Fibroblast of lung (primary cell): ENCODE results near the gene PIK3R3. TPM values are rescaled to one million over a fixed set of nuclear protein-coding genes. Genes with fewer than 3 reads are reported as not detected.

Source experiments
- DNase-seq, 2 donors: peaks; one replicate each; pipeline versions ENCODE4 v3.0.0 to v3.0.0-alpha.2; 2010; ENCODE audit warnings: low read depth in 2 of 2
- H2AFZ ChIP-seq: 2 replicates; pipeline ENCODE4 v1.5.1; 2012; ENCODE audit warnings: low read length, control low read depth, inconsistent platforms
- H3K27ac ChIP-seq: 2 replicates; pipeline ENCODE4 v1.5.1; 2011; ENCODE audit warnings: low read length, control low read depth; ENCODE audit not compliant: insufficient read depth
- H3K27me3 ChIP-seq: 2 replicates; pipeline ENCODE4 v1.5.1; 2011; ENCODE audit warnings: mild to moderate bottlenecking, low read length; ENCODE audit not compliant: control insufficient read depth, insufficient read depth
- H3K36me3 ChIP-seq: 2 replicates; pipeline ENCODE4 v1.5.1; 2011; ENCODE audit warnings: low read length; ENCODE audit not compliant: control insufficient read depth, insufficient read depth
- H3K4me1 ChIP-seq: 2 replicates; pipeline ENCODE4 v1.5.1; 2011; ENCODE audit warnings: low read length; ENCODE audit not compliant: control insufficient read depth, insufficient read depth; ENCODE audit errors: extremely low read depth
- H3K4me2 ChIP-seq: 2 replicates; pipeline ENCODE4 v1.5.1; 2011; ENCODE audit warnings: low read length, control low read depth; ENCODE audit not compliant: insufficient read depth; ENCODE audit errors: extremely low read depth
- H3K4me3 ChIP-seq, 4 experiments: fragments of 200-600 bp in 1 of 4; sonication (generic) in 1 of 4; replicated peaks in 1 of 4; 2 replicates each; pipeline ENCODE4 v1.5.1; 2011 to 2016; ENCODE audit warnings: low read length in 4 of 4, low read depth in 3 of 4, mild to moderate bottlenecking in 3 of 4, control low read depth in 2 of 4, inconsistent platforms in 1 of 4, mixed read lengths in 1 of 4; ENCODE audit not compliant: insufficient read depth in 1 of 4; ENCODE audit errors: control extremely low read depth in 1 of 4
- H3K79me2 ChIP-seq: 2 replicates; pipeline ENCODE4 v1.5.1; 2012; ENCODE audit warnings: mild to moderate bottlenecking, low read length, inconsistent platforms; ENCODE audit not compliant: control insufficient read depth, insufficient read depth
- H3K9ac ChIP-seq: 2 replicates; pipeline ENCODE4 v1.5.1; 2011; ENCODE audit warnings: mild to moderate bottlenecking, low read length, control low read depth; ENCODE audit not compliant: insufficient read depth
- H3K9me3 ChIP-seq: 2 replicates; pipeline ENCODE4 v1.5.1; 2012; ENCODE audit warnings: low read depth, low read length; ENCODE audit not compliant: control insufficient read depth, insufficient read depth
- H4K20me1 ChIP-seq: 2 replicates; pipeline ENCODE4 v1.5.1; 2011; ENCODE audit warnings: low read length; ENCODE audit not compliant: control insufficient read depth, insufficient read depth; ENCODE audit errors: extremely low read depth
- EZH2 ChIP-seq: IDR thresholded peaks from 2 replicates; pipeline ENCODE4 v1.5.1; 2012; ENCODE audit warnings: low read length, control low read depth, mild to moderate bottlenecking; ENCODE audit errors: missing control alignments
- polyA plus RNA-seq, 2 donors: library from polyadenylated mRNA; depleted of rRNA in 1 of 2; stranded (reverse) in 1 of 2; unstranded in 1 of 2; fragments of >200 nt; gene quantifications; 2 replicates each; pipeline ENCODE4 v1.2.1, GENCODE V29; 2011 to 2012; ENCODE audit warnings: missing spikeins in 1 of 2
- total RNA-seq: library from RNA; depleted of rRNA; stranded (reverse); fragments of >200 nt; gene quantifications from 2 replicates; pipeline ENCODE4 v1.2.1, GENCODE V29; 2014
- TF ChIP-seq, protein P1 (sequence below), 2 donors: IDR thresholded peaks in 1 of 2; conservative IDR thresholded peaks in 1 of 2; 1 replicate in 1 of 2; 2 replicates in 1 of 2; pipeline ENCODE4 v1.5.1; 2011 to 2012; ENCODE audit warnings: low read length in 2 of 2, control low read depth in 1 of 2, inconsistent platforms in 1 of 2, low read depth in 1 of 2, mild to moderate bottlenecking in 1 of 2

The PIK3R3 gene
- total and polyA plus RNA-seq, 2 donors (not counting 1 experiment from before 2014, with no cell fraction given) = 3.3 to 4.1 TPM

- no peak overlapping the region for H3K4me3 ChIP-seq
- H3K36me3 ChIP-seq = no peaks in the 10 kb centered on the region
- DNase-seq = no peak
- no peaks in the 10 kb centered on the region for H3K27me3 ChIP-seq
- no peak overlapping the region for H3K27ac ChIP-seq
- no peak overlapping the region for H2AFZ ChIP-seq
- no peaks in the 10 kb centered on the region for H3K79me2 ChIP-seq
- no peak for TF ChIP-seq EZH2
- TF ChIP-seq, protein P1, sequence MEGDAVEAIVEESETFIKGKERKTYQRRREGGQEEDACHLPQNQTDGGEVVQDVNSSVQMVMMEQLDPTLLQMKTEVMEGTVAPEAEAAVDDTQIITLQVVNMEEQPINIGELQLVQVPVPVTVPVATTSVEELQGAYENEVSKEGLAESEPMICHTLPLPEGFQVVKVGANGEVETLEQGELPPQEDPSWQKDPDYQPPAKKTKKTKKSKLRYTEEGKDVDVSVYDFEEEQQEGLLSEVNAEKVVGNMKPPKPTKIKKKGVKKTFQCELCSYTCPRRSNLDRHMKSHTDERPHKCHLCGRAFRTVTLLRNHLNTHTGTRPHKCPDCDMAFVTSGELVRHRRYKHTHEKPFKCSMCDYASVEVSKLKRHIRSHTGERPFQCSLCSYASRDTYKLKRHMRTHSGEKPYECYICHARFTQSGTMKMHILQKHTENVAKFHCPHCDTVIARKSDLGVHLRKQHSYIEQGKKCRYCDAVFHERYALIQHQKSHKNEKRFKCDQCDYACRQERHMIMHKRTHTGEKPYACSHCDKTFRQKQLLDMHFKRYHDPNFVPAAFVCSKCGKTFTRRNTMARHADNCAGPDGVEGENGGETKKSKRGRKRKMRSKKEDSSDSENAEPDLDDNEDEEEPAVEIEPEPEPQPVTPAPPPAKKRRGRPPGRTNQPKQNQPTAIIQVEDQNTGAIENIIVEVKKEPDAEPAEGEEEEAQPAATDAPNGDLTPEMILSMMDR (conservative IDR thresholded peaks at IDR 0.05 in 1 of 2, IDR thresholded peaks at IDR 0.05 in 1 of 2; ENCODE audit: low read depth in 1 of 2, low read length in 2 of 2) = no peak
- no peaks in the 10 kb centered on the region for H3K9me3 ChIP-seq
- H3K4me2 ChIP-seq = no peak overlapping the region
- no peak overlapping the region for H3K9ac ChIP-seq
- H3K4me1 ChIP-seq = no peaks in the 10 kb centered on the region
- no peaks in the 10 kb centered on the region for H4K20me1 ChIP-seq
Observed at GRCh38 chr1:46150085-46150484, 17.7 kb upstream of the PIK3R3 start.

GRCh38 chr1:46148318-46148717 lies 15.9 kb upstream of the PIK3R3 start:
- H3K9me3 ChIP-seq = no peaks in the 10 kb centered on the region
- H4K20me1 ChIP-seq = no peaks in the 10 kb centered on the region
- no peak overlapping the region for H3K9ac ChIP-seq
- H3K4me2 ChIP-seq = no peak overlapping the region
- H3K36me3 ChIP-seq = no peaks in the 10 kb centered on the region
- no peak overlapping the region for H2AFZ ChIP-seq
- H3K4me1 ChIP-seq = no peaks in the 10 kb centered on the region
- no peak overlapping the region for H3K4me3 ChIP-seq
- H3K27ac ChIP-seq = no peak overlapping the region
- no peak for DNase-seq
- no peak for TF ChIP-seq EZH2
- TF ChIP-seq, protein P1 (conservative IDR thresholded peaks at IDR 0.05 in 1 of 2, IDR thresholded peaks at IDR 0.05 in 1 of 2; ENCODE audit: low read depth in 1 of 2, low read length in 2 of 2) = no peak
- no peaks in the 10 kb centered on the region for H3K27me3 ChIP-seq
- H3K79me2 ChIP-seq = no peaks in the 10 kb centered on the region

- Histone ChIP-seq H3K27me3 (no peaks in the 10 kb centered on the region), H3K4me3 (peak overlapping the region; percentile 44 to 63 (median 48)), H3K4me2 (peak overlapping the region; percentile 93), H3K36me3 (no peaks in the 10 kb centered on the region), H3K27ac (peak overlapping the region; percentile 45), H2AFZ (peak overlapping the region; percentile 85), H3K4me1 (peaks cover 10% of the 10 kb centered on the region), H4K20me1 (no peaks in the 10 kb centered on the region), H3K9ac (peak overlapping the region; percentile 49), H3K9me3 (no peaks in the 10 kb centered on the region), H3K79me2 (no peaks in the 10 kb centered on the region)
- no peak for TF ChIP-seq EZH2
- TF ChIP-seq, protein P1 (conservative IDR thresholded peaks at IDR 0.05 in 1 of 2, IDR thresholded peaks at IDR 0.05 in 1 of 2; ENCODE audit: low read depth in 1 of 2, low read length in 2 of 2) = no peak
- peak; percentile 67 to 72 for DNase-seq
Observed at GRCh38 chr1:46137916-46138315, 5.5 kb upstream of the PIK3R3 start.
